M059J (cell line): ENCODE measurements around the gene TASL. TPM values are rescaled to one million over a fixed set of nuclear protein-coding genes. Genes with fewer than 3 reads are reported as not detected.
"Not testable (repeated sequence)": the region's sequence is repeated elsewhere in the genome, so short reads cannot be mapped to it uniquely, and the experiment has no call there.

Source experiments
- DNase-seq: peaks from one replicate; pipeline ENCODE4 v3.0.0-alpha.2; 2012; ENCODE audit warnings: low read depth
- total RNA-seq: library from RNA; depleted of rRNA; stranded (reverse); fragments of >200 nt; shearing (Covaris generic); gene quantifications from 2 replicates; pipeline ENCODE4 v1.2.3, GENCODE V29; 2014; rRNA removed

Gene TASL
- total RNA-seq, 1 experiment from 2014 or later = 0.37 TPM

DNA sequence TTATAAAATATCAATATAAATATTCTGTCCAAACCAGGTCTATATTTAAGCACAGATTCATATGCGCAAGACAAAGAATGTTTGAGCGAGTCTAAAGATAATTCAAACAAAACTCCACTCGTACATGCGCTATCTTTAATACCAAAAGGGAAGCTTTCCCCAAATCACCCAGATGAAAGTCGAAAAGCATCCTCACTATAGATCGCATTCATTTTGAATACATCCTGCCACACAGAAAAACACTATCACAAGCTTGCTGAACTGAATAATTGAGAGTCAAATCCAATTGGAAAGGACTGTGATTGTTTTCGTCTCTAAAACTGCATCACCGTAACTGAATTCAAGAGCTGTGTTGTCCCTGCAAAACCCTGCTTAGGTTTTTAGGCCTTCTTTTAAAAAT lies 685 bp downstream of the TASL start:
- no peak for DNase-seq

DNA sequence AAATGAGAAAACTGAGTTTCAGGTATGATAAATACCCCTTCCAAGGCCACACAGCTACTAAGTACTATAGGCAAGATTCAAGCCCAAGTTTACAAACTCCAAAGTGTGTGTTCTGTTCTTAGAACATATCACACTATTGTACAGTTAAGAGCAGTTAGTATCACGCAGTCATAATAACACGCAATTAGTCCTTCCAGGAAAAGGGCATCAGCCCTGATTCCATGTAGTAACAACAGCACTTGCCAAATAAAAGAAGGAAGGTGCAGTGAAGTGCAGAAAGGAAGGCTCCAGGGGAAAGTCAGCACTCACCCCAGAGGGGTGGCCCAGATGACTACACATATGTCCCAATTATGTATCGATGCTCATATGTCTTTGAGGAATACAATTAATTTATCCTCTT lies 4.4 kb downstream of the TASL start:
- DNase-seq = no peak

DNA sequence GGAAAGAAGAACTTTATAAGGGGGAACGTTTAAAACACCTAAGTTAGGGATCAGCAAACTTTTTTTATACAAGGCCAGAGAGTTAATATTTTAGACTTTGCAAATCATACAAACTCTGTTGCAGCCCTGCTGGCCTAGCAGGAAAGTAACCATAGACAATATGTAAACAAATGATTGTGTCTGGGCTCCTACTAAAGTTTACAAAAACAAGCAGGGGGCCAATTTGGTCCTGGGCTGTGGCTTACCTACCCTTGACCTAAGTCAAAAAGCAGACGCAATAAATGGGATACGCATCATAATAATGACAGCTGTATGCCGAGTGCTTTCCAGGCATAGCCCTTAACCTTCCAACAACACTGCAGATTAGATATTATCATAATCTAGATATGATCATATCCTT lies 4.9 kb downstream of the TASL start:
- no peak for DNase-seq

DNA sequence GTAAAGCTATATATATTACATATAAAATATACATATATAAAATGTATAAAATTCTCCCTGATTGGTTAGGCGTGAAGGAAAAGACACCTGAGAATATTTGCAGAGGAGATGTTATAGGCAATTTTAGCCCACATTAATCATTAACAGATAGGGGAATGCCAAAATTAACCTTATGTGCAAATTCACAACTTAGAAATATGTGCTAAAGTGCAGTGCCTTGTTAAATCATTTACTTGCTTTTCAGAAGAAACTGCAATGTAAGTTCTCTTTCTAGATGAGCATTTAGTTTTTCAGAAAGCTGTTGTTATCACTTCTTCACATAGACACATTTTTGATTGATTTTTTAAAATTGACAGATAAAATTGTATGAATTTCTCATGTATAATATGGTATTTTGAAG lies 5.6 kb downstream of the TASL start:
- DNase-seq = no peak

DNA sequence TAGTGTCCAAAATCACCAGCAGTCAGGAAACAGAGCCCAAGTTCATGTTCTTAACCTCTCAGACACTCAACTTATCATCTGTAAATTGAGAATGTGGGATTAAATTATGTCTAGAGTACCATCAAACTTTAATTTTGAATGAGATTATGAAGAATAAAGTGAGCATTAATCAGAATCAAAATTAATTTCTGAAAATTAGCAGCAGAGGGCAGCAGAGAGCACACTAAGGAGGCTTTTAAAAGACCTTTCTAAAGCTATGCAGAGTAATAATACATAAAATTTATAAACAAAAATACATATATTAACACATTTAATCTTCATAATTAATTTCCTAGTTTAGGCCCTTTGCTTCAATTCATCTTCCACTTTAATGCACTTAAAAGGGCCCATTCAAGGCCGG lies 7.1 kb downstream of the TASL start:
- peak; percentile 29 for DNase-seq

DNA sequence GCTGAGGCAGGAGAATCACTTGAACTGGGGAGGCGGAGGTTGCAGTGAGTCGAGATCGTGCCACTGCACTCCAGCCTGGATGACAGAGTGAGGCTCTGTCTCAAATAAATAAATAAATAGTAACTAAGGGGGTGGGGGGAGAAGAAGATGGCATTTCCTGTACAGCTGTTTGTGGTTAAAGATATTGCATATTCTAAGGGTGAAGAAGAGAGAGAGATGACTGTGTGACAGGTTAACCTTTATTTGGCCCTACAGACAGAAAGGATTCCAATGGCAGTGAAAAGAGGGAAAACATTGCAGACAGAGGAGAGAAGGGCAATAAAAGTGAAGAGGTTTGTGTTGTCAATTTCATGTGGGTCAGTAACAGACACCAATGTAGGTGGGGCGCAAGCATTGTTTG lies 9.4 kb downstream of the TASL start:
- peak; percentile 85 for DNase-seq

GRCh38 chrX:30563070-30563469 lies 14.5 kb downstream of the TASL start:
- not testable (repeated sequence) for DNase-seq

- peak; percentile 13 for DNase-seq
Measured at GRCh38 chrX:30561191-30561590, 16.4 kb downstream of the TASL start.

- DNase-seq = no peak
Measured at GRCh38 chrX:30538271-30538670, 39.3 kb downstream of the TASL start.

GRCh38 chrX:30533835-30534234 lies 43.7 kb downstream of the TASL start:
- DNase-seq = no peak

DNA sequence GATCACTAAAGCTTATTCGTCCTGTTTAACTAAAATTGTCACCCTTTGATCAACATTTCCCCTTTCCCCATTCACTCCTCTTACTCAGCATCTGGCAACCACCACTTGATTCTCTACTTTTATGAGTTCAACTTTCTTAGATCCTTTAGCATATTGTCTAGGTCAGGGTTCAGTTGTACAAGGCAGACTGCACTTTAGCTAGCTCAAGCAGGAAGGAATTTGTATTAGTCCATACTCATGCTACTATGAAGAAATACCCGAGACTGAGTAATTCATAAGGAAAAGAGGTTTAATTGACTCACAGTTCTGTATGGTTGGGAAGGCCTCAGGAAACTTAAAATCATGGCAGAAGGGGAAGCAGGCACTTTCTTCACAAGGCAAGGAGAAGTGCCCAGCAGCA lies 44.3 kb downstream of the TASL start:
- DNase-seq = no peak

GRCh38 chrX:30530606-30531005 lies 47.0 kb downstream of the TASL start:
- peak; percentile 54 for DNase-seq

GRCh38 chrX:30525732-30526131 lies 51.8 kb downstream of the TASL start:
- DNase-seq = no peak

DNA sequence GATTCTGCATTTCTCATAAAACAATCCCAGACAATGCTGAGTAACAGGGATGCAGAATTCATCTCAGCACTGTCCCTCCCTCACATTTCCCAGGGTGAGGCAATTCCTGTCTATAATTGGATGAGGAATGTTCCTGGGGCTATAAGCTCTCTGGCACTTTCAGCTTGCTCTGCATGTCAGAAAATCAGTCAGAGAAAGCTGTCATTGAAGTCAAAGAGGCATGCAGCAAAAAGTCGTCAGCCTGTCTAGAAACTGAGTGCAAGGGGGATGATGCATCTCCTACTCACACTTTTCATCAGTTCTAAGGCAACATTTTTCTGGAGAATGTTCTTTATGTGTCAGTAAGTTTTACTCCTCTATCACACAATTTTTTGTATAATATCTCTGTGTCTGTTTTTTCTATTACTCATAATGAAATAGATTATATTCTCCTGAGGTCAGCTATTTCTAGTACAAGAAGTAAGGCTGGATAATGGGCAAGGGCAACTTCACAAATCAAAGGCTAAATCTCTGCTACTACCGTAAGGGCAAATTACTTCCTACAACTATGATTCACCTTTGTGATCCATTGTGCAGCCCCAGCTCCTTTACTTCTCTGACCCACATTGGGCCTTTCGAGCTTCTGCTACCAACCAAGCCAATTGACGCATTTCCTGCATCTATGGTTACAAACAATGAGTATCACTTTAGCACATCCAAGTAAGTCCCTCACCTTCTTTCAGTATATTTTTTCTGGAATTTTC lies 56.0 kb downstream of the TASL start:
- DNase-seq = peak; percentile 87

GRCh38 chrX:30513284-30513683 lies 64.3 kb downstream of the TASL start:
- DNase-seq = peak; percentile 15

Other genes with a start within 250 kb of the TASL start
- gene GK, start 75.7 kb upstream of the TASL start, total RNA-seq = 4.3 and 10.4 TPM in 2 replicates